Heart right ventricle (tissue), 16 donors: ENCODE data around the gene LRRC1. TPM values are rescaled to one million over a fixed set of nuclear protein-coding genes. Genes with fewer than 3 reads are reported as not detected.

Source experiments
- ATAC-seq, 8 donors: fragments of 200-7000 bp; cut with Tn5 transposase; one replicate each; pipeline ENCODE4 v1.9.1; 2020; ENCODE audit warnings: mild to moderate bottlenecking in 8 of 8, moderate library complexity in 8 of 8, moderate number of reproducible peaks in 1 of 8
- DNase-seq, 2 donors: peaks; one replicate each; pipeline ENCODE4 v3.0.0-alpha.2; 2020
- H3K27ac ChIP-seq, 10 donors: fragments of 200-600 bp; sonication (generic) in 2 of 10; one replicate each; pipeline versions ENCODE4 v1.5.0 to v1.8.0; 2020 to 2022; ENCODE audit warnings: mild to moderate bottlenecking in 3 of 10
- H3K27me3 ChIP-seq, 7 donors: fragments of 200-600 bp; one replicate each; pipeline ENCODE4 v1.8.0; 2021 to 2022; ENCODE audit warnings: mild to moderate bottlenecking in 2 of 7
- H3K36me3 ChIP-seq, 9 donors: fragments of 200-600 bp; sonication (generic) in 1 of 9; one replicate each; pipeline versions ENCODE4 v1.5.0 to v1.8.0; 2020 to 2022; ENCODE audit warnings: mild to moderate bottlenecking in 2 of 9
- H3K4me1 ChIP-seq, 9 donors: fragments of 200-600 bp; sonication (generic) in 1 of 9; one replicate each; pipeline versions ENCODE4 v1.5.0 to v1.8.0; 2020 to 2022; ENCODE audit warnings: mild to moderate bottlenecking in 4 of 9
- H3K4me3 ChIP-seq, 10 donors: fragments of 200-600 bp; sonication (generic) in 2 of 10; one replicate each; pipeline versions ENCODE4 v1.5.0 to v1.8.0; 2020 to 2022; ENCODE audit warnings: mild to moderate bottlenecking in 7 of 10, moderate library complexity in 2 of 10
- H3K9me3 ChIP-seq, 11 donors: fragments of 200-600 bp in 10 of 11; sonication (generic) in 2 of 11; one replicate each; pipeline versions ENCODE4 v1.5.0 to v1.8.0; 2013 to 2022; ENCODE audit warnings: mild to moderate bottlenecking in 2 of 11, control low read depth in 1 of 11, moderate library complexity in 1 of 11
- WGBS, 2 donors: extraction: QIAGEN DNeasy Blood & Tissue Kit; methylation state at CpG; one replicate each; pipeline ENCODE4 v1.1.7; 2013; ENCODE audit warnings: inconsistent platforms in 1 of 2; 5-methylcytosine and 5-hydroxymethylcytosine counted together
- intact Hi-C, 10 donors: fragments of 100-400 bp; cut with DNase I; formaldehyde crosslinking; loops; one replicate each; pipeline versions ENCODE4 v1.11.1 to v1.14.2; 2022
- polyA plus RNA-seq, 2 donors: library from polyadenylated mRNA; stranded (reverse); fragments of 200-250 nt; gene quantifications; one replicate each; pipeline ENCODE4 v1.2.3, GENCODE V29; 2013
- total RNA-seq, 10 donors: library from RNA; stranded (reverse); fragmentation: NEBNext Ultra II Directional in 3 of 10; extraction: Animal tissue kit (Norgen Biotek cat#: 25700) in 3 of 10; gene quantifications; one replicate each; pipeline versions ENCODE4 v1.2.1 to v1.2.4, GENCODE V29; 2021 to 2023
- TF ChIP-seq, protein P1 (sequence below), 9 donors: fragments of 200-600 bp; sonication (generic) in 2 of 9; IDR thresholded peaks; one replicate each; pipeline versions ENCODE4 v1.5.0 to v1.8.0; 2021 to 2022; ENCODE audit warnings: antibody characterized with exemption in 9 of 9, mild to moderate bottlenecking in 5 of 9, moderate library complexity in 1 of 9
- donor health status: Arrhythmogenic right ventricular cardiomyopathy.
- donor health status: ischemic (EF 13 %, LVEDD 7.1; RV severe dilation, severe dysfunction).
- donor health status: healthy with polysubstance abuse.
- donor health status: DM: no; HTN: yes; CAD: no.
- donor health status: DM: no; HTN: no; CAD: no.
- donor health status: ischemic (EF 25% LVEDD 6.9; RV normal size, moderate dysfunction).
- donor health status: ischemic (EF 25% LVEDD 5.7; RV mildly dilated, moderate dysfunction).
- donor health status: healthy.
- donor health status: DM: yes; HTN: yes; CAD: no.
- donor health status: Ischemic cardiomyopathy.
- donor health status: ischemic (EF 35%, LVEDD 5.7; RV mildly dilated, moderate dysfunction).
- donor health status: nonischemic (EF 11% LVEDD 7.7; RV severe dilation, severe dysfunction).
- donor health status: DM: yes; HTN: yes; CAD: no.
- donor health status: PGD.
- donor health status: ischemic (EF 29% LVEDD 5.4; RV normal size, mild dysfunction).
- donor health status: nonischemic (EF 23%, LVEDD 6.1; RV moderate dilation, normal function).

Gene LRRC1
- total and polyA plus RNA-seq, 12 donors = 1.2 to 7.5 (median 4.7) TPM

DNA sequence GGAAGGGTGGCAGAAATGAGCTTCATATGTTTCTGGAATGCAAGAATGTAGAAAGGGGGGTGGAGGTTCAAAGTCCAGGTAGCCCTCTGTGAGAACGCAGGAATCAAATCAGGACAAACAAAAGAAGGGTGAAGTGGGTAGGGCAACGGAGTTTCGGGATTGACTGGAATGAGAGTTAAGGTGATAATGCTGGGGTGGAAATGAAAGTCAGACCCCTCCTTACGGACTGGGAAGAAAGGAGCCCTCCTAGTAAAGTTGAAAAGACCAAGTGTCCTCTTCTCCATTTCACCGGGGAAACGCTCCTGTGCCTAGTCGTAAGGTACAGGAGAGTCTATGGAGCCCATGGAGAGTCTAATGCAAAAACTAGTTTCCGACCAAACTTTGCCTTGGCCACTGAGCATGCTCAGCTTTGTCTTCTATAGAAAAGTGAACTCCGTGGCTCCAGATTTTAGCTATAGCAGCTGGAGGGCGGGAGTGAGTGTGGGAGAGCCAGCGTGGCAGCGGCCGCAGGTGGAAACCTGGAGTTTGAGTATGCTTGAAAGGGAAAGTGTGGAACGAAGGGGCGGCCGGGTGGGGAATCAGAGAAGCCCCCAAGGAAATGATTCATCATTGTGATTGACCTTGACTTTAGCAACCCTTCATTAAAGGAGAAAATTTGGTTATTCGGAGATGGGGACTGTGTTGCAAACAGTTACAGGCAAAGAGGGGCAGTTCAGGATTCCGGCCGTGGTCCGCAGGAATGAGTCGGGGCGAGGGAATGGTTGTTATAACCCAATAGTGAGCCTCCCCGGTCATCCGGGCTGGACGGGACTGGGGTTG lies 1.3 kb upstream of the LRRC1 start:
- Histone ChIP-seq H3K27me3 (peaks cover 0 to 29% (median 0%) of the 10 kb centered on the region in 7 donors), H3K4me1 (peaks cover 0 to 33% (median 20%) of the 10 kb centered on the region in 9 donors), H3K36me3 (no peaks in the 10 kb centered on the region), H3K4me3 (peak overlapping the region; percentile 59 to 96 (median 91)), H3K27ac (peak overlapping the region in 6 of 10 donors; percentile 73 to 88 (median 82)), H3K9me3 (peaks cover 0 to 19% (median 4%) of the 10 kb centered on the region in 11 donors)
- intact Hi-C loops = loop anchor here in 9 of 10 donors (1.0 to 10.0 kb wide), 9 partner anchors 64 to 249 kb away; partner anchors contain the start of gene GCLC (in 1 of the 9)
- DNase-seq (peak; percentile 17 to 22), ATAC-seq (peak in 4 of 8 donors; percentile 40 to 52 (median 44))
- WGBS, 2 donors = 0 to 1% methylated on average over 25 of the region's 25 CpGs
- TF ChIP-seq, protein P1, sequence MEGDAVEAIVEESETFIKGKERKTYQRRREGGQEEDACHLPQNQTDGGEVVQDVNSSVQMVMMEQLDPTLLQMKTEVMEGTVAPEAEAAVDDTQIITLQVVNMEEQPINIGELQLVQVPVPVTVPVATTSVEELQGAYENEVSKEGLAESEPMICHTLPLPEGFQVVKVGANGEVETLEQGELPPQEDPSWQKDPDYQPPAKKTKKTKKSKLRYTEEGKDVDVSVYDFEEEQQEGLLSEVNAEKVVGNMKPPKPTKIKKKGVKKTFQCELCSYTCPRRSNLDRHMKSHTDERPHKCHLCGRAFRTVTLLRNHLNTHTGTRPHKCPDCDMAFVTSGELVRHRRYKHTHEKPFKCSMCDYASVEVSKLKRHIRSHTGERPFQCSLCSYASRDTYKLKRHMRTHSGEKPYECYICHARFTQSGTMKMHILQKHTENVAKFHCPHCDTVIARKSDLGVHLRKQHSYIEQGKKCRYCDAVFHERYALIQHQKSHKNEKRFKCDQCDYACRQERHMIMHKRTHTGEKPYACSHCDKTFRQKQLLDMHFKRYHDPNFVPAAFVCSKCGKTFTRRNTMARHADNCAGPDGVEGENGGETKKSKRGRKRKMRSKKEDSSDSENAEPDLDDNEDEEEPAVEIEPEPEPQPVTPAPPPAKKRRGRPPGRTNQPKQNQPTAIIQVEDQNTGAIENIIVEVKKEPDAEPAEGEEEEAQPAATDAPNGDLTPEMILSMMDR (IDR thresholded peaks at IDR 0.05) = peak in 1 of 9 donors; percentile 6

DNA sequence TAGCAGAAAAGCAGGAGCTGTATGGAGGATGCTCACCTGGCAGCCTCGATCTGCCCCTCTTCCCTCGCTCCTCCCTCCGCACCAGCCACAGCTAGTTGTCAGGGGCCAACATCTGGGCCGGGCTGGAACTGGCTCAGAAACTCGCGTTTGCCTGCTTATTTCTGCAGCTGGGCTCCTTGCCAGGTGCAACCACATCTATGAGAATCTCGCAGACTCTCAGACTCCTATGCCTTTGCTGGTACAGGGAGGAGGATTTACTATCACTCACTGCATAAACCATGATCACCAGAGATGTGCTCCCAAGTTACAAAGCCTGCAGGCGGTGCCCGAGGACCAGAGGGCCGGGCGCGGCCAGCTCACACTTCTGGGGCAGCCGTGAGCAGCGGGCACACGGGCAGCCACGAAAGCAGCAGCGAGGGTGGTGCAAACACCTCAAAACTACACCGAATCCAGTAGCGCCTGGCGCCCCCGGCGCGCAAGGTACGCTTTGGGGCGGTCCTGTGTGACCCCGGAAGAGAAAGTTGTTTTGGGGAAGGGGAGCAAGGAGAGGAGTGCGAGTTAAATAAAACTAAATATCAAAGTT lies 577 bp upstream of the LRRC1 start:
- DNase-seq (peak; percentile 51 to 62), ATAC-seq (peak; percentile 75 to 91 (median 88))
- Histone ChIP-seq H3K36me3 (no peaks in the 10 kb centered on the region), H3K27ac (peak overlapping the region in 9 of 10 donors; percentile 21 to 88 (median 80)), H3K4me3 (peak overlapping the region; percentile 59 to 96 (median 91)), H3K9me3 (peaks cover 0 to 12% (median 0%) of the 10 kb centered on the region in 11 donors), H3K4me1 (peaks cover 0 to 33% (median 20%) of the 10 kb centered on the region in 9 donors), H3K27me3 (peaks cover 0 to 29% (median 0%) of the 10 kb centered on the region in 7 donors)
- intact Hi-C loops = loop anchor here in 9 of 10 donors (1.0 to 10.0 kb wide), 9 partner anchors 63 to 249 kb away; partner anchors contain the start of gene GCLC (in 1 of the 9)
- 0 to 1% methylated on average over 27 of the region's 27 CpGs for WGBS, 2 donors
- TF ChIP-seq, protein P1 (IDR thresholded peaks at IDR 0.05) = peak in 8 of 9 donors; percentile 9 to 69 (median 51)

DNA sequence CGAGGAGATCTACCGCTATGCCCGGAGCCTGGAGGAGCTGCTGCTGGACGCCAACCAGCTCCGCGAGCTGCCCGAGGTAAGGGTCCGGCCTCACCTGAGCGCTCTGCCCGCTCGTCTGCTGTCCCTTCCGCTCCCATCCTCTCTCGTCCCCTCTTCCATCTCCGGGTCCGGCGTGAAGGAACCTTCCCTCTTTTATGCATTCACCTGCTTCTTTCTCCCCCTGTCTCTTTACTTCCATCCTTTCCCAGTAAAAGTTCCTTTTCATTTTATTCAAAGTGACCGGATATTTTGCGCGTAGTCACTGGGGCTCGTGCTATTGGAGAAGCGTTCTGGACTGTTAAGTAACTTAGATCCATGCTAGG lies 516 bp downstream of the LRRC1 start:
- Histone ChIP-seq H3K36me3 (no peaks in the 10 kb centered on the region), H3K27ac (peak overlapping the region in 9 of 10 donors; percentile 21 to 88 (median 80)), H3K27me3 (peaks cover 0 to 26% (median 0%) of the 10 kb centered on the region in 7 donors), H3K4me1 (peaks cover 0 to 33% (median 20%) of the 10 kb centered on the region in 9 donors), H3K9me3 (peaks cover 0 to under 1% (median 0%) of the 10 kb centered on the region in 11 donors), H3K4me3 (peak overlapping the region; percentile 59 to 96 (median 91))
- TF ChIP-seq, protein P1 (IDR thresholded peaks at IDR 0.05) = no peak
- 0% methylated on average over 21 of the region's 21 CpGs for WGBS, 2 donors
- ATAC-seq (peak in 7 of 8 donors; percentile 21 to 57 (median 31)), DNase-seq (no peak)
- intact Hi-C loops = loop anchor here in 5 of 10 donors (2.0 to 10.0 kb wide), 5 partner anchors 129 to 251 kb away; partner anchors contain the start of gene GCLC (in 1 of the 5)
